ENCODE measurements around the gene LMO7.
"Not testable (repeated sequence)": the region's sequence is repeated elsewhere in the genome, so short reads cannot be mapped to it uniquely, and the experiment has no call there.

LMO7 gene

DNA sequence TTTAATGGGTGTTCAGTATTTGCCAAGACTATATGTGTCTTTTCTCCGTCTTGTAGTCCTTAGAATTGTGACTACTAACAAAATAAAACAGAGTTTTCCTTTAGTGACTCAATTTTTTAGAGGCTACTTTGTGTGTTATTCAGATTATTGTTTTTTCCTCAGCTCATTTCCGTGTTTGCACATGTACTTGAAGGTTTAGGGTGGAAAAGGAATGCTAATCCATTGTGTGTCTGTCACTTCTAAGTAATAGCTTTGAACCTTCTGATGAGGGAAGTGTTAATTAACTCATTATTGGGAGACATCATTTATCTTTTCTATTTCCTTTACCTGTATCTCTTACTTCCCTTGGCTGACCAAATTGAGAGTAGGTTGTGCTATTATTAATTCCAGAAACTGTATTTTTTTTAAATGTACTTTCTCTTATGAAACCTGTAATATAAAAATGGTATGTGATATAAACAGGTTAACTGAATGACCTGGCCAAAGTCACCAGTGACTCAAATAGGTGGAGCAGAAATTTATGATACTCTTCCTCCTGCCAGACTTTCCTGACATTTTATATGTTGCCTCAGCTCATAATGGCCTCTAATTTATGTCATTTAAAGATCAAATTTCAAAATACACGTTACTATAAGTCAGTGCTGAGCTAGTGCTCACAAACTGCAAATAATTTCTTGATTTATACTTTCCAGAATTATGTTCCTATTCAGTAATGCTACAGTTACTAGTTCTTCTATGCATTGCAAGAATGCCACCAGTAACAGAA, 88.8 kb downstream of the LMO7 start:
- H3K4me2 ChIP-seq (ENCODE audit: low read length) = no peak overlapping the region
- H2AK5ac ChIP-seq (ENCODE audit: low read length) = no peak overlapping the region
- H3K4me3 ChIP-seq (ENCODE audit: low read length) = no peak overlapping the region

DNA sequence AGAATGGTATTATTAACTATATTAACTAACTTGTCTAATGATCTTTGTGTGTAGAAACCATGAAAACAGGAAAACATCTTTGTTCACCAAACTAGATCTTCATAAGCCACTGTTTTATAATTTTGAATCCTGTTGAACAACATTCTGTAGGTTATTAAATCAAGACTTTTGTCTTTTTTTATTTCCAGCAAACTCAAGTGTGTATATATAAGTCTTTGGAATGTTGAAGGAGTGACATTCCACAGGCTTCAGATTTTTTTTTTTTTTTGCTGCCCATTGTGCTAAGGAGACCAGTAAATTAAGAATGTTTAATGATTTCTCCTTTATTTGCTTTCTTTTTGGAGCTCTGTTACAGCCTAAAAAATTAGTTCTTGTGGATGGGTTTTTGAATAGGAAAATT, 89.6 kb downstream of the LMO7 start:
- no peak overlapping the region for H2BK5ac ChIP-seq (ENCODE audit: low read length)
- no peak overlapping the region for H3K9ac ChIP-seq (ENCODE audit: low read length)
- H4K8ac ChIP-seq (ENCODE audit: low read depth, low read length) = no peak overlapping the region
- H3K27ac ChIP-seq (ENCODE audit: low read depth, low read length) = no peak overlapping the region
- H3K79me1 ChIP-seq (ENCODE audit: low read length) = no peaks in the 10 kb centered on the region
- no peak overlapping the region for H3K4me3 ChIP-seq (ENCODE audit: low read length)
- H3K23ac ChIP-seq (ENCODE audit: low read length) = no peak overlapping the region
- H2BK15ac ChIP-seq (replicated peaks; ENCODE audit: low read depth) = no peak overlapping the region
- no peak overlapping the region for H3K4ac ChIP-seq (ENCODE audit: low read depth, low read length)
- no peaks in the 10 kb centered on the region for H3K4me1 ChIP-seq (ENCODE audit: control insufficient read depth, low read depth, low read length)
- no peaks in the 10 kb centered on the region for H3K36me3 ChIP-seq (ENCODE audit: control insufficient read depth, insufficient read depth, low read length)
- H3K56ac ChIP-seq (ENCODE audit: low read length) = no peak overlapping the region
- H3K79me2 ChIP-seq (ENCODE audit: control insufficient read depth, insufficient read depth, low read length) = no peaks in the 10 kb centered on the region
- no peak overlapping the region for H3K18ac ChIP-seq (ENCODE audit: low read length)
- no peaks in the 10 kb centered on the region for H3K27me3 ChIP-seq (ENCODE audit: insufficient read depth, low read length, poor library complexity)
- no peak for DNase-seq
- no peak overlapping the region for H3K4me2 ChIP-seq (ENCODE audit: low read length)
- H2AK5ac ChIP-seq (ENCODE audit: low read length) = no peak overlapping the region
- no peak overlapping the region for H4K5ac ChIP-seq (ENCODE audit: low read length)
- H2BK120ac ChIP-seq (ENCODE audit: low read depth, low read length) = no peak overlapping the region

More for the DNA sequence above, 88.8 kb downstream of the LMO7 start:
- H2BK5ac ChIP-seq (ENCODE audit: low read length) = no peak overlapping the region
- no CpG with 5 or more reads among the region's 3 CpGs for WGBS (ENCODE audit: extremely low coverage, insufficient coverage, low lambda C conversion rate)
- H3K23ac ChIP-seq (ENCODE audit: low read length) = no peak overlapping the region
- H3K18ac ChIP-seq (ENCODE audit: low read length) = no peak overlapping the region
- no peak overlapping the region for H2BK15ac ChIP-seq (replicated peaks; ENCODE audit: low read depth)
- no peaks in the 10 kb centered on the region for H3K36me3 ChIP-seq (ENCODE audit: control insufficient read depth, insufficient read depth, low read length)
- no peak overlapping the region for H3K9ac ChIP-seq (ENCODE audit: low read length)
- H3K56ac ChIP-seq (ENCODE audit: low read length) = no peak overlapping the region
- H3K27me3 ChIP-seq (ENCODE audit: insufficient read depth, low read length, poor library complexity) = no peaks in the 10 kb centered on the region
- no peak overlapping the region for H2BK120ac ChIP-seq (ENCODE audit: low read depth, low read length)
- no peaks in the 10 kb centered on the region for H3K4me1 ChIP-seq (ENCODE audit: control insufficient read depth, low read depth, low read length)
- peak; percentile 17 for DNase-seq
- no peak overlapping the region for H3K27ac ChIP-seq (ENCODE audit: low read depth, low read length)
- H3K79me1 ChIP-seq (ENCODE audit: low read length) = no peaks in the 10 kb centered on the region
- no peak overlapping the region for H3K4ac ChIP-seq (ENCODE audit: low read depth, low read length)
- no peak overlapping the region for H4K8ac ChIP-seq (ENCODE audit: low read depth, low read length)
- H3K79me2 ChIP-seq (ENCODE audit: control insufficient read depth, insufficient read depth, low read length) = no peaks in the 10 kb centered on the region
- no peak overlapping the region for H4K5ac ChIP-seq (ENCODE audit: low read length)

- Histone ChIP-seq H3K4ac (ENCODE audit: low read depth, low read length) (no peak overlapping the region), H3K79me1 (ENCODE audit: low read length) (no peaks in the 10 kb centered on the region), H2BK120ac (ENCODE audit: low read depth, low read length) (no peak overlapping the region), H4K5ac (ENCODE audit: low read length) (no peak overlapping the region), H3K18ac (ENCODE audit: low read length) (no peak overlapping the region), H3K27ac (ENCODE audit: low read depth, low read length) (no peak overlapping the region), H3K4me2 (ENCODE audit: low read length) (no peak overlapping the region), H3K9ac (ENCODE audit: low read length) (no peak overlapping the region), H3K4me3 (ENCODE audit: low read length) (no peak overlapping the region), H3K79me2 (ENCODE audit: control insufficient read depth, insufficient read depth, low read length) (no peaks in the 10 kb centered on the region), H3K4me1 (ENCODE audit: control insufficient read depth, low read depth, low read length) (no peaks in the 10 kb centered on the region), H3K56ac (ENCODE audit: low read length) (no peak overlapping the region), H3K23ac (ENCODE audit: low read length) (no peak overlapping the region), H4K8ac (ENCODE audit: low read depth, low read length) (no peak overlapping the region), H3K36me3 (ENCODE audit: control insufficient read depth, insufficient read depth, low read length) (no peaks in the 10 kb centered on the region), H2BK15ac (replicated peaks; ENCODE audit: low read depth) (no peak overlapping the region), H2BK5ac (ENCODE audit: low read length) (no peak overlapping the region), H3K27me3 (ENCODE audit: insufficient read depth, low read length, poor library complexity) (no peaks in the 10 kb centered on the region), H2AK5ac (ENCODE audit: low read length) (no peak overlapping the region)
- no CpG with 5 or more reads among the region's 2 CpGs for WGBS (ENCODE audit: extremely low coverage, insufficient coverage, low lambda C conversion rate)
- no peak for DNase-seq
Measured at GRCh38 chr13:75726306-75726705, 90.2 kb downstream of the LMO7 start.

DNA sequence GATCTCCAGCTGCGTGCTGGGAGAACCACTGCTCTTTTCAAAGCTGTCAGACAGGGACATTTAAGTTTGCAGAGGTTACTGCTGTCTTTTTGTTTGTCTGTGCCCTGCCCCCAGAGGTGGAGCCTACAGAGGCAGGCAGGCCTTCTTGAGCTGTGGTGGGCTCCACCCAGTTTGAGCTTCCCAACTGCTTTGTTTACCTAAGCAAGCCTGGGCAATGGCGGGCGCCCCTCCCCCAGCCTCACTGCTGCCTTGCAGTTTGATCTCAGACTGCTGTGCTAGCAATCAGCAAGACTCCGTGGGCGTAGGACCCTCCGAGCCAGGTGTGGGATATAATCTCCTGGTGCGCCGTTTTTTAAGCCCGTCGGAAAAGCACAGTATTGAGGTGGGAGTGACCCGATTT, 97.0 kb downstream of the LMO7 start:
- H3K18ac ChIP-seq (ENCODE audit: low read length); H2BK5ac ChIP-seq (ENCODE audit: low read length); H3K79me1 ChIP-seq (ENCODE audit: low read length); H2BK15ac ChIP-seq (replicated peaks; ENCODE audit: low read depth); H3K23ac ChIP-seq (ENCODE audit: low read length); DNase-seq; H3K4me3 ChIP-seq (ENCODE audit: low read length); H3K56ac ChIP-seq (ENCODE audit: low read length); H3K27me3 ChIP-seq (ENCODE audit: insufficient read depth, low read length, poor library complexity); H4K5ac ChIP-seq (ENCODE audit: low read length); H3K4ac ChIP-seq (ENCODE audit: low read depth, low read length); H2AK5ac ChIP-seq (ENCODE audit: low read length); H2BK120ac ChIP-seq (ENCODE audit: low read depth, low read length); H3K4me2 ChIP-seq (ENCODE audit: low read length); H3K27ac ChIP-seq (ENCODE audit: low read depth, low read length); H3K79me2 ChIP-seq (ENCODE audit: control insufficient read depth, insufficient read depth, low read length); H3K4me1 ChIP-seq (ENCODE audit: control insufficient read depth, low read depth, low read length); H3K9ac ChIP-seq (ENCODE audit: low read length); H3K36me3 ChIP-seq (ENCODE audit: control insufficient read depth, insufficient read depth, low read length); H4K8ac ChIP-seq (ENCODE audit: low read depth, low read length): not testable (repeated sequence)
- WGBS (ENCODE audit: extremely low coverage, insufficient coverage, low lambda C conversion rate) = no CpG with 5 or more reads among the region's 11 CpGs

DNA sequence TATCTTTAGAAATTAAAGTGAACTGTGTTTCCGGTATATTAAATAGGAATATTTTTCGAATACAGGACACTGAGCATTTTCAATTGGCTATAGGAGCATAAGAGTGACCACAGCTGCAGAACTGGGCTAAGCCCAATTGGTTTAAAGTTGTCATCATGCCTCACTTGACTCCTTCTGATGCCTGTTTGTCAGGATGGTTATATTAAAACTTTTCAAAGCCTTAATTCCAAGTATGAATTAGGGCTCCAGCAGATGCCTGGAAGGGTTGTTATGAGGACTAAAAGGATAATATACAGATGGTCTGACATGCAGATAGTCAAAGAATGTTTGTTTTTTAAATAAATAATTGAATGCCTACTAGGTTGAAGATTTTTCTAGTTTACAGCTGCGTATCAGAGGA, 100.0 kb downstream of the LMO7 start:
- Histone ChIP-seq H3K56ac (ENCODE audit: low read length) (no peak overlapping the region), H3K4me1 (ENCODE audit: control insufficient read depth, low read depth, low read length) (no peaks in the 10 kb centered on the region), H3K9ac (ENCODE audit: low read length) (no peak overlapping the region), H4K8ac (ENCODE audit: low read depth, low read length) (no peak overlapping the region), H3K4ac (ENCODE audit: low read depth, low read length) (no peak overlapping the region), H3K27ac (ENCODE audit: low read depth, low read length) (no peak overlapping the region), H3K18ac (ENCODE audit: low read length) (no peak overlapping the region), H3K4me3 (ENCODE audit: low read length) (no peak overlapping the region), H4K5ac (ENCODE audit: low read length) (no peak overlapping the region), H3K79me1 (ENCODE audit: low read length) (no peaks in the 10 kb centered on the region), H3K79me2 (ENCODE audit: control insufficient read depth, insufficient read depth, low read length) (no peaks in the 10 kb centered on the region), H2BK15ac (replicated peaks; ENCODE audit: low read depth) (no peak overlapping the region), H3K4me2 (ENCODE audit: low read length) (no peak overlapping the region), H2BK5ac (ENCODE audit: low read length) (no peak overlapping the region), H3K27me3 (ENCODE audit: insufficient read depth, low read length, poor library complexity) (no peaks in the 10 kb centered on the region), H3K36me3 (ENCODE audit: control insufficient read depth, insufficient read depth, low read length) (no peaks in the 10 kb centered on the region), H3K23ac (ENCODE audit: low read length) (no peak overlapping the region), H2AK5ac (ENCODE audit: low read length) (no peak overlapping the region), H2BK120ac (ENCODE audit: low read depth, low read length) (no peak overlapping the region)
- DNase-seq = no peak
- no CpG with 5 or more reads among the region's 3 CpGs for WGBS (ENCODE audit: extremely low coverage, insufficient coverage, low lambda C conversion rate)

GRCh38 chr13:75738841-75739240, 102.7 kb downstream of the LMO7 start:
- DNase-seq = no peak
- Histone ChIP-seq H3K4me1 (ENCODE audit: control insufficient read depth, low read depth, low read length) (no peaks in the 10 kb centered on the region), H3K18ac (ENCODE audit: low read length) (no peak overlapping the region), H4K5ac (ENCODE audit: low read length) (no peak overlapping the region), H3K4ac (ENCODE audit: low read depth, low read length) (no peak overlapping the region), H3K9ac (ENCODE audit: low read length) (no peak overlapping the region), H2AK5ac (ENCODE audit: low read length) (no peak overlapping the region), H3K56ac (ENCODE audit: low read length) (no peak overlapping the region), H3K79me1 (ENCODE audit: low read length) (no peaks in the 10 kb centered on the region), H4K8ac (ENCODE audit: low read depth, low read length) (no peak overlapping the region), H2BK120ac (ENCODE audit: low read depth, low read length) (no peak overlapping the region), H2BK15ac (replicated peaks; ENCODE audit: low read depth) (no peak overlapping the region), H3K23ac (ENCODE audit: low read length) (no peak overlapping the region), H3K36me3 (ENCODE audit: control insufficient read depth, insufficient read depth, low read length) (no peaks in the 10 kb centered on the region), H3K4me2 (ENCODE audit: low read length) (no peak overlapping the region), H3K4me3 (ENCODE audit: low read length) (no peak overlapping the region), H3K79me2 (ENCODE audit: control insufficient read depth, insufficient read depth, low read length) (no peaks in the 10 kb centered on the region), H3K27ac (ENCODE audit: low read depth, low read length) (no peak overlapping the region), H3K27me3 (ENCODE audit: insufficient read depth, low read length, poor library complexity) (no peaks in the 10 kb centered on the region), H2BK5ac (ENCODE audit: low read length) (no peak overlapping the region)
- no CpG with 5 or more reads among the region's 1 CpG for WGBS (ENCODE audit: extremely low coverage, insufficient coverage, low lambda C conversion rate)
